Lower leg skin (tissue), 3 donors: ENCODE data around the gene TAAR2.

Experiments used
- POLR2A ChIP-seq, 2 donors: fragments of 450-650 bp; IDR thresholded peaks; one replicate each; pipeline ENCODE4 v1.6.1; 2016 to 2017; ENCODE audit warnings: antibody characterized with exemption in 2 of 2, mild to moderate bottlenecking in 1 of 2, moderate library complexity in 1 of 2
- TF ChIP-seq, protein P1 (sequence below), 3 donors: fragments of 450-650 bp; IDR thresholded peaks; one replicate each; pipeline ENCODE4 v1.5.1; 2016; ENCODE audit warnings: antibody characterized with exemption in 3 of 3, mild to moderate bottlenecking in 3 of 3, moderate library complexity in 2 of 3

DNA sequence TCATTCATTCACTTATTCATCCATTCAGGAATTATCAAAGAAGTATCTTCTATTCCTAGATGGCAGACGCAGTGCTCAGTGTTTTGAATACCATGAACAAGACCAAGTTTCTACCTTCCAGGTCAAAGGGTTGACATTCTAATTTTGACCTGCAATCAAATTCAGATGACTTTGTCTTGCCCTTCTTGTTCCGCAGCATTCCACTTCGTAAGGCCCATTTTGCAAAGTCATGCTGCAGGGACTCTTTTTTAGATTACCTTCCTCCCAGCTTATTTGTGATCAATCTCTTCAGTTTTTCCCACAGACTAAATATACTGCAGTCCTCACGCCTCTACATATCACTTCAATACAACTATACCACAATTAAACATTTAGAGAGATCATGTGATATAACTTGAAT lies 42.0 kb upstream of the TAAR2 start:
- TF ChIP-seq, protein P1, sequence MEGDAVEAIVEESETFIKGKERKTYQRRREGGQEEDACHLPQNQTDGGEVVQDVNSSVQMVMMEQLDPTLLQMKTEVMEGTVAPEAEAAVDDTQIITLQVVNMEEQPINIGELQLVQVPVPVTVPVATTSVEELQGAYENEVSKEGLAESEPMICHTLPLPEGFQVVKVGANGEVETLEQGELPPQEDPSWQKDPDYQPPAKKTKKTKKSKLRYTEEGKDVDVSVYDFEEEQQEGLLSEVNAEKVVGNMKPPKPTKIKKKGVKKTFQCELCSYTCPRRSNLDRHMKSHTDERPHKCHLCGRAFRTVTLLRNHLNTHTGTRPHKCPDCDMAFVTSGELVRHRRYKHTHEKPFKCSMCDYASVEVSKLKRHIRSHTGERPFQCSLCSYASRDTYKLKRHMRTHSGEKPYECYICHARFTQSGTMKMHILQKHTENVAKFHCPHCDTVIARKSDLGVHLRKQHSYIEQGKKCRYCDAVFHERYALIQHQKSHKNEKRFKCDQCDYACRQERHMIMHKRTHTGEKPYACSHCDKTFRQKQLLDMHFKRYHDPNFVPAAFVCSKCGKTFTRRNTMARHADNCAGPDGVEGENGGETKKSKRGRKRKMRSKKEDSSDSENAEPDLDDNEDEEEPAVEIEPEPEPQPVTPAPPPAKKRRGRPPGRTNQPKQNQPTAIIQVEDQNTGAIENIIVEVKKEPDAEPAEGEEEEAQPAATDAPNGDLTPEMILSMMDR (IDR thresholded peaks at IDR 0.05) = no peak
- TF ChIP-seq POLR2A (IDR thresholded peaks at IDR 0.05) = no peak
